GM23338 (cell line): ENCODE results near the gene HOXB5. TPM values are rescaled to one million over a fixed set of nuclear protein-coding genes. Genes with fewer than 3 reads are reported as not detected.
A peak's percentile ranks its signal among the peaks of the same experiment; 100 is the strongest.

Experiments
- ATAC-seq: fragments of 200-7000 bp; cut with Tn5 transposase; 3 replicates; pipeline ENCODE4 v1.9.1; 2020
- DNase-seq: peaks from one replicate; pipeline ENCODE4 v3.0.0-alpha.2; 2015; ENCODE audit warnings: low spot score
- H2AFZ ChIP-seq: fragments of 200-600 bp; sonication (generic); 2 replicates; pipeline ENCODE4 v1.8.0; 2016; ENCODE audit warnings: antibody characterized with exemption, mild to moderate bottlenecking, moderate library complexity
- H3F3A ChIP-seq: fragments of 200-600 bp; sonication (generic); replicated peaks from 2 replicates; pipeline ENCODE4 v1.8.0; 2017; ENCODE audit warnings: antibody characterized with exemption, mixed run types, low read depth
- H3K27ac ChIP-seq: fragments of 200-600 bp; sonication (generic); 2 replicates; pipeline ENCODE4 v1.6.1; 2016; ENCODE audit warnings: low read depth
- H3K27me3 ChIP-seq: fragments of 200-600 bp; sonication (generic); 2 replicates; pipeline ENCODE4 v1.8.0; 2016; ENCODE audit warnings: mild to moderate bottlenecking, mixed run types, moderate library complexity; ENCODE audit not compliant: insufficient read depth
- H3K36me3 ChIP-seq: fragments of 200-600 bp; sonication (generic); 2 replicates; pipeline ENCODE4 v1.8.0; 2016; ENCODE audit warnings: mild to moderate bottlenecking; ENCODE audit not compliant: insufficient read depth
- H3K4me1 ChIP-seq: fragments of 200-600 bp; sonication (generic); 2 replicates; pipeline ENCODE4 v1.8.0; 2016; ENCODE audit warnings: mild to moderate bottlenecking, moderate library complexity; ENCODE audit not compliant: insufficient read depth
- H3K4me2 ChIP-seq: fragments of 200-600 bp; sonication (generic); 2 replicates; pipeline ENCODE4 v1.7.1; 2017; ENCODE audit warnings: mixed run types
- H3K4me3 ChIP-seq: fragments of 200-600 bp; sonication (generic); 2 replicates; pipeline ENCODE4 v1.6.1; 2016; ENCODE audit warnings: mixed run types
- H3K79me2 ChIP-seq: fragments of 200-600 bp; sonication (generic); replicated peaks from 2 replicates; pipeline ENCODE4 v1.8.0; 2017; ENCODE audit warnings: mild to moderate bottlenecking; ENCODE audit not compliant: insufficient read depth
- H3K9me2 ChIP-seq: fragments of 200-600 bp; sonication (generic); 2 replicates; pipeline ENCODE4 v1.8.0; 2017; ENCODE audit not compliant: insufficient read depth
- H4K20me1 ChIP-seq: fragments of 200-600 bp; sonication (generic); replicated peaks from 2 replicates; pipeline ENCODE4 v1.8.0; 2017; ENCODE audit warnings: mild to moderate bottlenecking; ENCODE audit not compliant: insufficient read depth
- H3K27ac Mint-ChIP-seq: 2 replicates; pipeline ENCODE4 v1.8.0; 2020; ENCODE audit warnings: inconsistent platforms, mild to moderate bottlenecking, moderate library complexity, mixed read lengths
- H3K27me3 Mint-ChIP-seq: 3 replicates; pipeline ENCODE4 v1.8.0; 2022; ENCODE audit warnings: low read depth, mild to moderate bottlenecking, moderate library complexity, mixed read lengths, inconsistent platforms; ENCODE audit not compliant: insufficient read depth, poor library complexity
- H3K36me3 Mint-ChIP-seq: 3 replicates; pipeline ENCODE4 v1.8.0; 2021; ENCODE audit warnings: low read depth, mild to moderate bottlenecking, inconsistent platforms, moderate library complexity, mixed read lengths
- H3K4me1 Mint-ChIP-seq: 3 replicates; pipeline ENCODE4 v1.8.0; 2020; ENCODE audit warnings: mild to moderate bottlenecking, inconsistent platforms, mixed read lengths
- H3K4me3 Mint-ChIP-seq: 3 replicates; pipeline ENCODE4 v1.8.0; 2021; ENCODE audit warnings: moderate library complexity, mild to moderate bottlenecking, inconsistent platforms, mixed read lengths
- H3K9me3 Mint-ChIP-seq: 3 replicates; pipeline ENCODE4 v1.8.0; 2020; ENCODE audit warnings: moderate library complexity, mild to moderate bottlenecking, inconsistent platforms, mixed read lengths
- EZH2 ChIP-seq: fragments of 200-600 bp; sonication (generic); IDR thresholded peaks from one replicate; pipeline ENCODE4 v1.8.0; 2017; ENCODE audit warnings: antibody characterized with exemption, mild to moderate bottlenecking, low read depth; ENCODE audit not compliant: unreplicated experiment
- STAT1 ChIP-seq: IDR thresholded peaks from one replicate; pipeline ENCODE4 v1.6.1; 2016; ENCODE audit warnings: antibody characterized with exemption; ENCODE audit not compliant: unreplicated experiment
- polyA plus RNA-seq: library from polyadenylated mRNA; unstranded; fragments of >200 nt; fragmentation: Nextera tagmentation; extraction: Ambion mirVana; gene quantifications from 2 replicates; pipeline ENCODE4 v1.2.1, GENCODE V29; 2016
- total RNA-seq: library from RNA; depleted of rRNA; stranded (reverse); fragments of >200 nt; shearing (Covaris generic); gene quantifications from 2 replicates; pipeline ENCODE4 v1.2.3, GENCODE V29; 2014
- TF ChIP-seq, protein P1 (sequence below), 2 experiments: fragments of 200-600 bp in 1 of 2; sonication (generic) in 1 of 2; conservative IDR thresholded peaks; 2 replicates each; pipeline versions ENCODE4 v1.5.1 to v1.6.1; 2016 to 2017; ENCODE audit warnings: antibody characterized with exemption in 2 of 2, low read depth in 2 of 2, mild to moderate bottlenecking in 2 of 2, moderate library complexity in 1 of 2
- TF ChIP-seq, protein P2 (sequence below): IDR thresholded peaks from one replicate; pipeline ENCODE4 v1.6.1; 2018; ENCODE audit warnings: antibody characterized with exemption; ENCODE audit not compliant: unreplicated experiment

HOXB5 gene
- total and polyA plus RNA-seq, 2 experiments from 2014 or later, result not detected

DNA sequence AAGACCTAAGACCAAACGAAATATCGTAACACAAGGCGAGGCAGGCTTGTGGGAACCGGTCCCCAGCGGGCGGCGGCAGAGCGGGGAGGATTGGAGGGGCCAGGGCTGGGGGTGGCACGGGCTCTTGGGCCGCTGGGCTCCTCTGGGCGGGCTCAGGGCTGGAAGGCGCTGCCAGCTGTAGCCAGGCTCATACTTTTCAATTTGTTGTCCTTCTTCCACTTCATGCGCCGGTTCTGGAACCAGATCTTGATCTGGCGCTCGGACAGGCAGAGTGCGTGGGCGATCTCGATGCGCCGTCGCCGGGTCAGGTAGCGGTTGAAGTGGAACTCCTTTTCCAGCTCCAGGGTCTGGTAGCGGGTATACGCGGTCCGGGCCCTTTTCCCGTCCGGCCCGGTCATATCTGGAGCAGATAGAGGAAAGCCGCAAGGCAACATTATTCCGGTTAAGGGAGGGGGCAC lies 1.5 kb downstream of the HOXB5 start:
- Histone ChIP-seq H3K27me3 (peaks cover 100% of the 10 kb centered on the region), H3K36me3 (no peaks in the 10 kb centered on the region), H3K4me1 (peaks cover 65% of the 10 kb centered on the region), H4K20me1 (peaks cover 44% of the 10 kb centered on the region), H3F3A (peaks cover 58% of the 10 kb centered on the region), H3K27ac (no peak overlapping the region), H3K4me2 (no peak overlapping the region), H2AFZ (no peak overlapping the region), H3K9me2 (no peaks in the 10 kb centered on the region), H3K4me3 (no peak overlapping the region), H3K79me2 (no peaks in the 10 kb centered on the region)
- H3K27me3 Mint-ChIP-seq, result peaks cover 100% of the 10 kb centered on the region
- no peaks in the 10 kb centered on the region; the same call in 2 of the 3 replicates for H3K9me3 Mint-ChIP-seq
- no peak overlapping the region for H3K27ac Mint-ChIP-seq
- DNase-seq (no peak), ATAC-seq (no peak)
- H3K36me3 Mint-ChIP-seq, result no peaks in the 10 kb centered on the region
- no peak overlapping the region for H3K4me3 Mint-ChIP-seq
- TF ChIP-seq STAT1 (no peak), EZH2 (peak; percentile 80)
- TF ChIP-seq, protein P1, sequence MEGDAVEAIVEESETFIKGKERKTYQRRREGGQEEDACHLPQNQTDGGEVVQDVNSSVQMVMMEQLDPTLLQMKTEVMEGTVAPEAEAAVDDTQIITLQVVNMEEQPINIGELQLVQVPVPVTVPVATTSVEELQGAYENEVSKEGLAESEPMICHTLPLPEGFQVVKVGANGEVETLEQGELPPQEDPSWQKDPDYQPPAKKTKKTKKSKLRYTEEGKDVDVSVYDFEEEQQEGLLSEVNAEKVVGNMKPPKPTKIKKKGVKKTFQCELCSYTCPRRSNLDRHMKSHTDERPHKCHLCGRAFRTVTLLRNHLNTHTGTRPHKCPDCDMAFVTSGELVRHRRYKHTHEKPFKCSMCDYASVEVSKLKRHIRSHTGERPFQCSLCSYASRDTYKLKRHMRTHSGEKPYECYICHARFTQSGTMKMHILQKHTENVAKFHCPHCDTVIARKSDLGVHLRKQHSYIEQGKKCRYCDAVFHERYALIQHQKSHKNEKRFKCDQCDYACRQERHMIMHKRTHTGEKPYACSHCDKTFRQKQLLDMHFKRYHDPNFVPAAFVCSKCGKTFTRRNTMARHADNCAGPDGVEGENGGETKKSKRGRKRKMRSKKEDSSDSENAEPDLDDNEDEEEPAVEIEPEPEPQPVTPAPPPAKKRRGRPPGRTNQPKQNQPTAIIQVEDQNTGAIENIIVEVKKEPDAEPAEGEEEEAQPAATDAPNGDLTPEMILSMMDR (conservative IDR thresholded peaks at IDR 0.05; ENCODE audit: low read depth in 2 of 2), result no peak
- H3K4me1 Mint-ChIP-seq, result peaks cover 46% of the 10 kb centered on the region

DNA sequence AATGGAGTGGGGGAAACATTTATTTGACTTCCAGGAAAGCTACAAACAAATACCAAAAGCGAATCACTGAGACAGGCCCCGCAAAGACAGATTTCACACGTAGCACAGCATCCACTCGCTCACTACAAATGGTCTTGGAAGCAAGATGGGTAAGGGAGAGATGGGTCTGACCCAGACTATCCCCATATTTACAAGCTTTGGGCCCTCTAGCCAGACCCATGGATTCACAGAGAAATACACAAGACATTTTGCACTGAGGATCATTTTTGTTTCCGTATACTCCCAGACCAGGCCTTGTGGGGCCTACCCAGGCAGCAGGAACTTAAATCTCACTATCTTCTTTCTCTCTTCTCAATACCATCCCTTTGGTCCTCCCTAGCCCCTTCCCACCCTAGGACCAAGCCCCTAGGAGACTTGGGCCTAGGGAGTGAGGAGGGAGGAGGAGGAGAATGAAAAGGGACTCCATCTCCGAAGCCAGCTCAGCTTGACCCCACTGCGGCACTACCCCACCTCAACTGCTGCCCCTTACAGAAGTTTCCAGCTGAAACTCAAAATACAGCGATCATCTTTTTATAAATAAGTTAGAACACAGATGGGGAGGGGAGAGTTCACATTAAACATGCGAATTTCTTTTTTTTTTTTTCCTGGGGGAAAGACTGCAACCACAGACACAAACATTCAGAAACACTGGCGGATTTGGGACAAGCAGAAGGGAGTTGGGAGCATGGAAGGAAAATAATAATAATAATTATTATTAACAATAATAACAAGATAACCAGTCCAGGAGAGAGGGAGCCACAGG lies 2.1 kb downstream of the HOXB5 start:
- no peak overlapping the region for H3K4me2 ChIP-seq
- peaks cover 57% of the 10 kb centered on the region for H3F3A ChIP-seq
- TF ChIP-seq EZH2, result peak; percentile 43
- TF ChIP-seq, protein P2, sequence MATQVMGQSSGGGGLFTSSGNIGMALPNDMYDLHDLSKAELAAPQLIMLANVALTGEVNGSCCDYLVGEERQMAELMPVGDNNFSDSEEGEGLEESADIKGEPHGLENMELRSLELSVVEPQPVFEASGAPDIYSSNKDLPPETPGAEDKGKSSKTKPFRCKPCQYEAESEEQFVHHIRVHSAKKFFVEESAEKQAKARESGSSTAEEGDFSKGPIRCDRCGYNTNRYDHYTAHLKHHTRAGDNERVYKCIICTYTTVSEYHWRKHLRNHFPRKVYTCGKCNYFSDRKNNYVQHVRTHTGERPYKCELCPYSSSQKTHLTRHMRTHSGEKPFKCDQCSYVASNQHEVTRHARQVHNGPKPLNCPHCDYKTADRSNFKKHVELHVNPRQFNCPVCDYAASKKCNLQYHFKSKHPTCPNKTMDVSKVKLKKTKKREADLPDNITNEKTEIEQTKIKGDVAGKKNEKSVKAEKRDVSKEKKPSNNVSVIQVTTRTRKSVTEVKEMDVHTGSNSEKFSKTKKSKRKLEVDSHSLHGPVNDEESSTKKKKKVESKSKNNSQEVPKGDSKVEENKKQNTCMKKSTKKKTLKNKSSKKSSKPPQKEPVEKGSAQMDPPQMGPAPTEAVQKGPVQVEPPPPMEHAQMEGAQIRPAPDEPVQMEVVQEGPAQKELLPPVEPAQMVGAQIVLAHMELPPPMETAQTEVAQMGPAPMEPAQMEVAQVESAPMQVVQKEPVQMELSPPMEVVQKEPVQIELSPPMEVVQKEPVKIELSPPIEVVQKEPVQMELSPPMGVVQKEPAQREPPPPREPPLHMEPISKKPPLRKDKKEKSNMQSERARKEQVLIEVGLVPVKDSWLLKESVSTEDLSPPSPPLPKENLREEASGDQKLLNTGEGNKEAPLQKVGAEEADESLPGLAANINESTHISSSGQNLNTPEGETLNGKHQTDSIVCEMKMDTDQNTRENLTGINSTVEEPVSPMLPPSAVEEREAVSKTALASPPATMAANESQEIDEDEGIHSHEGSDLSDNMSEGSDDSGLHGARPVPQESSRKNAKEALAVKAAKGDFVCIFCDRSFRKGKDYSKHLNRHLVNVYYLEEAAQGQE, result no peak
- TF ChIP-seq, protein P1 (conservative IDR thresholded peaks at IDR 0.05; ENCODE audit: low read depth in 2 of 2), result no peak
- H3K9me2 ChIP-seq, result no peaks in the 10 kb centered on the region
- no peak overlapping the region for H3K27ac Mint-ChIP-seq
- peaks cover 42% of the 10 kb centered on the region for H3K4me1 Mint-ChIP-seq
- no peak overlapping the region for H3K4me3 ChIP-seq
- no peak for DNase-seq
- ATAC-seq, result no peak
- H2AFZ ChIP-seq, result no peak overlapping the region
- H3K79me2 ChIP-seq, result no peaks in the 10 kb centered on the region
- H3K4me3 Mint-ChIP-seq, result no peak overlapping the region
- H3K27ac ChIP-seq, result no peak overlapping the region
- no peaks in the 10 kb centered on the region; the same call in 2 of the 3 replicates for H3K9me3 Mint-ChIP-seq
- peaks cover 100% of the 10 kb centered on the region for H3K27me3 Mint-ChIP-seq
- peaks cover 65% of the 10 kb centered on the region for H3K4me1 ChIP-seq
- H3K36me3 ChIP-seq, result no peaks in the 10 kb centered on the region
- peaks cover 45% of the 10 kb centered on the region for H4K20me1 ChIP-seq
- peaks cover 100% of the 10 kb centered on the region for H3K27me3 ChIP-seq
- H3K36me3 Mint-ChIP-seq, result no peaks in the 10 kb centered on the region
